OCI-LY1 (cell line): Measurements from ENCODE around the gene THOC5.

ENCODE experiments used
- EZH2 ChIP-seq: fragments of 200-600 bp; sonication (generic), shearing (Covaris generic); IDR thresholded peaks from 2 replicates; pipeline ENCODE4 v1.8.0; 2017; ENCODE audit warnings: borderline replicate concordance, mixed run types, mild to moderate bottlenecking, antibody characterized with exemption, low read length, moderate library complexity, mixed read lengths
- TF ChIP-seq, protein P1 (sequence below): fragments of 200-600 bp; sonication (generic), shearing (Covaris generic); IDR thresholded peaks from 2 replicates; pipeline ENCODE4 v1.5.1; 2017; ENCODE audit warnings: mild to moderate bottlenecking, antibody characterized with exemption, low read length, moderate library complexity, mixed read lengths

GRCh38 chr22:29473001-29473400, 80.6 kb downstream of the THOC5 start:
- TF ChIP-seq, protein P1, sequence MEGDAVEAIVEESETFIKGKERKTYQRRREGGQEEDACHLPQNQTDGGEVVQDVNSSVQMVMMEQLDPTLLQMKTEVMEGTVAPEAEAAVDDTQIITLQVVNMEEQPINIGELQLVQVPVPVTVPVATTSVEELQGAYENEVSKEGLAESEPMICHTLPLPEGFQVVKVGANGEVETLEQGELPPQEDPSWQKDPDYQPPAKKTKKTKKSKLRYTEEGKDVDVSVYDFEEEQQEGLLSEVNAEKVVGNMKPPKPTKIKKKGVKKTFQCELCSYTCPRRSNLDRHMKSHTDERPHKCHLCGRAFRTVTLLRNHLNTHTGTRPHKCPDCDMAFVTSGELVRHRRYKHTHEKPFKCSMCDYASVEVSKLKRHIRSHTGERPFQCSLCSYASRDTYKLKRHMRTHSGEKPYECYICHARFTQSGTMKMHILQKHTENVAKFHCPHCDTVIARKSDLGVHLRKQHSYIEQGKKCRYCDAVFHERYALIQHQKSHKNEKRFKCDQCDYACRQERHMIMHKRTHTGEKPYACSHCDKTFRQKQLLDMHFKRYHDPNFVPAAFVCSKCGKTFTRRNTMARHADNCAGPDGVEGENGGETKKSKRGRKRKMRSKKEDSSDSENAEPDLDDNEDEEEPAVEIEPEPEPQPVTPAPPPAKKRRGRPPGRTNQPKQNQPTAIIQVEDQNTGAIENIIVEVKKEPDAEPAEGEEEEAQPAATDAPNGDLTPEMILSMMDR, result no peak
- no peak for TF ChIP-seq EZH2
